NCI-H82 treated with DMSO at 0.1 percent for 48 hours (cell line): Measurements from ENCODE around the gene CSRNP2.
"Not testable (repeated sequence)": the region's sequence is repeated elsewhere in the genome, so short reads cannot be mapped to it uniquely, and the experiment has no call there.

ENCODE experiments used
- DNase-seq: peaks from one replicate; lab custom pipeline; 2025; ENCODE audit not compliant: unreplicated experiment; lab: John Stamatoyannopoulos, UW

CSRNP2 gene

GRCh38 chr12:51083126-51083833 is at the start of gene CSRNP2:
Gene CSRNP2, minus strand, starts transcription at chr12:51083596. Its CDS starts 7,035 bp downstream, at chr12:51076561.
- DNase-seq = peak; percentile 90

GRCh38 chr12:51132693-51133092 is 49.3 kb upstream of the CSRNP2 start:
- DNase-seq = no peak

DNA sequence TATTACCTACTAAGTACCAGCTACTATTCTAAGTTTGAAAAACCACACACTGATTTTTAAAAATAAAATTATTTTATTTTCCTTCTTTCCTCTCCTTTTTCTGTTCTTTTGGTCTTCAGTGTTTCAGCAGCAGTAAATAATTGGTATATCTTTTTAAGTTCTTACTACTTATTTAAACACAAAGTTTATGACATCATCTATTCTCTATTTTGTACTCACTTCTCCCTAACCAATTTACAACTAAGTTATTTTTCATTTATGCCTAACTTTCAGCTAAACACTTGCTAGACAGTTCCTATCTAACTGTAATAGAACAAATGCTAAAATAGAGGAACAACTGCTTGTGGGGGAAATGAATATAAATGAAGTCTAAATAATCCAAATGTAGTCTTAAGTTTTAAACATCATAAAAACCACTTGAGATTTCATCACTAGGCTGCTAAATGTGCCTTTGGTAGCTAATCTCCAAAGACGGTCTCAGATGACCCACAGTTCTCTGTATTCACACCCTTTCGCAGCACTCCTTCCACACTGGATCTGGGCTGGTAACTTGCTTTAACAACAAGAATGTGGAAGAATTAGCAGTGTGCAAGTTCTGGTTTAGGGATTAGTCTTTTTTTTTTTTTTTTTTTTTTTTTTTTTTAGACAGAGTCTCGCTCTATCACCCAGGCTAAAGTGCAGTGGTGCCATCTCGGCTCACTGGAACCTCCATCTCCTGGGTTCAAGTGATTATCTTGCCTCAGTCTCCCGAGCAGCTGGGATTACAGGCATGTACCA is 48.5 kb upstream of the CSRNP2 start:
- no peak for DNase-seq

DNA sequence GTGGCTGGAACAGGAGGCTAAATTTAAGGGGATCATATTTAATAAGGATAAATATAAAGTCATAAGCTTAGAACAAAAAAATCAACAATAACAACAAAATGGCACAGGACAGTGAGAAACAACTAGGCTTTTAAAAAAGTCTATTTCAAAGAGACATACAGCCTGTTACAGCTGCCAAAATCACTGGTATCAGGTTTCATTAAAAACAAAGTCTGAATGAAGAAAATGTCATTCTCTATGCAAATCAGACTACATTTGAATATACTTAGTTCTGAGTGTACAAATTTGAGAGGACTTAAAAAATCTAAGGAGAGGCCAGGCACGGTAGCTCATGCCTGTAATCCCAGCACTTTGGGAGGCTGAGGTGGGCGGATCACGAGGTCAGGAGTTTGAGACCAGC is 45.5 kb upstream of the CSRNP2 start:
- DNase-seq = no peak

- DNase-seq = no peak
Measured at GRCh38 chr12:51127050-51127729, 43.8 kb upstream of the CSRNP2 start.

- no peak for DNase-seq
Measured at GRCh38 chr12:51126297-51126696, 42.9 kb upstream of the CSRNP2 start.

- DNase-seq = no peak
Measured at GRCh38 chr12:51124504-51124903, 41.1 kb upstream of the CSRNP2 start.

- DNase-seq = no peak
Measured at GRCh38 chr12:51122844-51123243, 39.4 kb upstream of the CSRNP2 start.

- no peak for DNase-seq
Measured at GRCh38 chr12:51118706-51119105, 35.3 kb upstream of the CSRNP2 start.

DNA sequence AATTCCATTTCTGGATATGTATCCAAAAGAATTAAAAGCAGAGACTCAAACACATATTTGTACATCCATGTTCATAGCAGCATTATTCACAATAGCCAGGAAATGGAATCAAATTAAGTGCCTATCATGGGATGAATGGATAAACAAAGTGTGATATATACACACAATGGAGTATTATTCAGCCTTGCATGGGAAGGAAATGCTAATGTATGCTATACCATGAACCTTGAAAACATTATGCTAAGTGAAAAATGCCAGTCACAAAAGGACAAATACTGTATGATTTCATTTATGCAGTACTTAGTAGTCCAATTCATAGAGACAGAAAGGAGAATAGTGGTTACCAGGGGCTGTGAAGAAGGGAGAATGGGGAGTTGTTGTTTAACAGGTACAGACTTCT is 32.1 kb upstream of the CSRNP2 start:
- no peak for DNase-seq

GRCh38 chr12:51108136-51108535 is 24.7 kb upstream of the CSRNP2 start:
- no peak for DNase-seq

DNA sequence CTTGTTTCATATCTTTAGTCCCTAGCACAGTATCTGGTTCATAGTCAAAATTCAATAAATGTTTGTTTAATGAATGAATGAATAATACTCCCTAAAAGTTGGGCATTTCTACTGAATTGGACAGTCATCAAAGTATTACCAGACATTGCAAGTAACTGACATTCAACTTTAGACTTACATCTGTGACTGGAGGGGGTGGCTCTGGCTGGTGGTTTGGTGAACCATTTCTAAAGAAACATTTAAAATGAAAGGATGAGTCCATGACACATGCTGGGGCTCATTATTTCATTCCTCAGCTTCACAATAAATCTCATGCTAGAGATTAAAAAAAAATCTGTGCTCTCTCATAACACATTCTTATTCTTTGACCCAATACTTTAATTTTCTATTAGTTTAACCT is 20.6 kb upstream of the CSRNP2 start:
- DNase-seq = no peak

- DNase-seq = no peak
Measured at GRCh38 chr12:51098611-51099010, 15.2 kb upstream of the CSRNP2 start.

DNA sequence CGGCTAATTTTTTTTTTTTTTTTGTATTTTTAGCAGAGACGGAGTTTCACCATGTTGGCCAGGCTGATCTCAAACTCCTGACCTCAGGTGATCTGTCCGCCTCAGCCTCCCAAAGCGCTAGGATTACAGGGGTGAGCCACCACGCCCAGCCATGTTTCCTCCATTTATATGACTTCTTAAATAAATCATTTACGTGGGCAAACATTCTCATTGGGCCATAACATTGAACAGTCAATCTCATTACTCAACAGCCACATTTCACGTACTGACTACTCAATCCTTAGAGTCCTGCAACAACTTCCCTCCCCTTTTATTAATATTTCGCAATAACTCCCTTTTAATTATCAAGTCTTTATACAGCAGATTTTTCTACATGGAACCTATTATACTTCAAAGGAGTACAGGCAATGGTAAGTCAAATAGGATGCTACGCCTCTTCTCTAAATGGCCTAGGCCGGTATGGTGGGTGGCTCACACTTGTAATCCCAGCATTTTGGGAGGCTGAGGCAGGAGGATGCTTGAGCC is 7.4 kb upstream of the CSRNP2 start:
- no peak for DNase-seq

DNA sequence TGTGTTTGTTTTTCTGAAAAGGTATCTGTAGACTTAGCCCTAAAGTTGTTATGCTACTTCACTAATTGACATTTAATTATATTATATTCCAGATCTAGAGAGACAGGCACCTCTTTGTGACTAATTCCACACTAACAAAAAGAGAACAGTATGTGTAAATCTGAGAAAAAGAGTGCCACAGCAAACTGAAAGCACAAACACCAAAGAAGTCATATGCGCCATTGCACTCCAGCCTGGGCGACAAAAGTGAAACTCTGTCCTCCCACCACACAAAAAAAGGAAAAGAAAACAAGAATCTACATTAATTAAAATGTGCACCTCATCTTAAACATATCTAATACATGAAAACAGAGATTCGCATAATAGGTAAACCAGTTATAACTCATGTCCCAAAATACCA is 4.4 kb upstream of the CSRNP2 start:
- no peak for DNase-seq

DNA sequence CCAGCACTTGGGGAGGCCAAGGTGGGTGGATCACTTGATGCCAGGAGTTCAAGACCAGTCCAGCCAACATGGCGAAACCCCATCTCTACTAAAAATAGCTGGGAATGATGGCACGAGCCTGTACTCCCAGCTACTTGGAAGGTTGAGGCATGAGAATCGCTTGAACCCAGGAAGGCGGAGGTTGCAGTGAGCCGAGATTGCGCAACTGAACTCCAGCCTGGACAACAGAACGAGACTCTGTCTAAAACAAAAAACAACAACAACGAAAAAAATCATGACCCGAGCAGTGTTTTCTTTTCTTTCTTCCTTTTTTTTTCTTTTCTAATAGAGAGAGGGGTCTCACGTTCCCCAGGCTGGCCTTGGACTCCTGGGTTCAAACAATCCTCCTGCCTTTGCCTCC is 3.5 kb upstream of the CSRNP2 start:
- no peak for DNase-seq

DNA sequence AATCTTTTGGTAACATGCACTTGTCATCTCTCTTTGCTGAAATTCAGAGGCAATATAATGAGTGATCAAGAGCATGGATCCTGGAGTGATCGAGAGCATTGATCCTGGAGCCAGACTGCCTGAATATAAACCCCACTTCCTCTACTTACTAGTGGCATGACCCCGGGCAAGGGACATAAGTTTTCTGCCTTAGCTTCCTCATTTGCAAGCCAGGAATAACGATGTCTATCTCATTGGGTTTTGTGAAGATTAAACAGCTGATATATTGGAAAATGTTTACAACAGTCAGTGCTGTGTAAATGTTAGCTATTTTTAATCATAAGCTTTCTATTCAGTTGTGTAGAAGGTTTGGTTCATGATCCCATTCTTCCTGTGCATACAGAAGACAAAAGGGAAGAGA is 2.4 kb upstream of the CSRNP2 start:
- no peak for DNase-seq

GRCh38 chr12:51082561-51083125 is 753 bp downstream of the CSRNP2 start:
- DNase-seq = no peak

GRCh38 chr12:51081421-51081820 is 2.0 kb downstream of the CSRNP2 start:
- DNase-seq = no peak

- DNase-seq = no peak
Measured at GRCh38 chr12:51080136-51080535, 3.3 kb downstream of the CSRNP2 start.

GRCh38 chr12:51078866-51079265 is 4.5 kb downstream of the CSRNP2 start:
- DNase-seq = not testable (repeated sequence)
